AG10803 (cell line): Measurements from ENCODE around the gene NR3C2.

Experiments
- DNase-seq: peaks from one replicate; pipeline ENCODE4 v3.0.0; 2010; ENCODE audit warnings: low read depth
- H3K4me3 ChIP-seq: 2 replicates; pipeline ENCODE4 v1.5.1; 2011; ENCODE audit warnings: mild to moderate bottlenecking, low read length, control low read depth
- CTCF ChIP-seq: conservative IDR thresholded peaks from 2 replicates; pipeline ENCODE4 v1.5.1; 2011; ENCODE audit warnings: mild to moderate bottlenecking, low read length, control low read depth, inconsistent platforms

Gene NR3C2

DNA sequence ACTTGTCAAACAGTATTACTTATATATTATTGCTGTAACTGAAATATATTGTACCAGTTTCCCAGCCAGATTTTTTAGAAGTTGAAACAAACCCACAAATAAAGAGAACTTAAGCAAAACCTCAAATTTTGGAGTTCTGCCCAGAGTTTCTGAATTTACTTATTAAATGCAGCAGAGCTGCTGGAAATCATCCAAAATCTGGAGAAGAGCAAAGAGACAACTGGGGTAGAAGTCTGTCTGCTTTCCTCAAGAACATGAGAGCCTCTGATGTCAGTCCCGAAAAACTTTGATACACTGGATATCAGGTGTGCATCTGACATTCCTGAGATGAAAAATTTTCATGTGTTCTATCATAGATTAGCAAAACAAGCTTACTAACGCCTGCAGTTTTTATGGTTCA is 325.9 kb downstream of the NR3C2 start:
- DNase-seq, result peak; percentile 83
- no peak for TF ChIP-seq CTCF
- H3K4me3 ChIP-seq, result no peak overlapping the region

DNA sequence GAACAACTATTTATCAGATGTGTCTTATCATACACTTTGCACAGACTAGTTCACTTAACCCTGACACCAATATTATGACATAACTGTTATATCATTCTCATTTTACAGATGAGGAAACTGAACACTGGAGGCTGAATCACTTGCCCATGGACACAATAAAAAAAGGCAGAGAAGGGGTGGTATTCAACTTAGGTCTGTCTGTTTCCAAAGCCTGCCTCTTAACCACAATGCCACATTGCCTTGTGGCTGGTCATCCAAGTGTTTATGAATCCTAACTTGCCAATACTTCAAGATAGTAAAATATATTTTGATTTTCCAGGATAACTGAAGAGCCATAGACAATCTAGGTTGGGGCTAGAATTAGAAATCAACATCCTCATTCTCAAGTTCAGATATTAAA is 327.8 kb downstream of the NR3C2 start:
- no peak overlapping the region for H3K4me3 ChIP-seq
- TF ChIP-seq CTCF, result no peak
- DNase-seq, result no peak

- H3K4me3 ChIP-seq, result no peak overlapping the region
- TF ChIP-seq CTCF, result no peak
- DNase-seq, result peak; percentile 67
Measured at GRCh38 chr4:148112231-148112982, 329.8 kb downstream of the NR3C2 start.

- no peak for TF ChIP-seq CTCF
- no peak overlapping the region for H3K4me3 ChIP-seq
- DNase-seq, result no peak
Measured at GRCh38 chr4:148110169-148110568, 332.0 kb downstream of the NR3C2 start.

DNA sequence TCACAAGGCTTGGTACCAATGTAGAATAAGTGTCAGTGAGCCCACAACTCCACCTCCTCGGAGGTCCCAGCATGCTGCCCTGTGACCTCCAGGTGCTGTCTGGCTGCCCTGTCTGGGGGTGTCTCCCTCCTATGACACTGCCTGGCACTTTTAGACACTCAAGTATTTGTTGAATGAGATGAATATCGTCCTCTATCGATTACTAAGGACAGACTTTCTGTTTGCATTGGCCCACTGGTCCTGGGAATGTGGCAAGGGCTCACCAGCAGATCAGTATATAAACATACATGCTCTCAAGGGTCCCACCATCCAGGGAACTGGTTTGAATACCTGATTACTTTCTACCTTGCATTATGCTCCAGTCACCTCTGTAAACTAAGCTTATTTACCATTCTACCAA is 333.0 kb downstream of the NR3C2 start:
- no peak for TF ChIP-seq CTCF
- DNase-seq, result no peak

GRCh38 chr4:148108766-148109165 is 333.4 kb downstream of the NR3C2 start:
- no peak for DNase-seq
- no peak for TF ChIP-seq CTCF

More for the DNA sequence above, 333.0 kb downstream of the NR3C2 start:
- no peak overlapping the region for H3K4me3 ChIP-seq

GRCh38 chr4:148103597-148104355 is 338.4 kb downstream of the NR3C2 start:
- no peak overlapping the region for H3K4me3 ChIP-seq
- TF ChIP-seq CTCF, result no peak
- no peak for DNase-seq

More at GRCh38 chr4:148108766-148109165, 333.4 kb downstream of the NR3C2 start:
- H3K4me3 ChIP-seq, result no peak overlapping the region
